ENCODE results near the gene STXBP1. TPM values are rescaled to one million over a fixed set of nuclear protein-coding genes. Genes with fewer than 3 reads are reported as not detected.

Gene STXBP1
- total and polyA plus RNA-seq, 2 of the 8 experiments (the other 6 are each of a cell fraction or from before 2014, with no cell fraction given), result 11.5 to 60.9 TPM

GRCh38 chr9:127679506-127679905 is 67.4 kb downstream of the STXBP1 start:
- 85% methylated on average over 2 of the region's 2 CpGs; no CpG with 5 or more reads in 1 of the 2 experiments for WGBS, 2 experiments (ENCODE audit: extremely low coverage in 1 of 2, insufficient coverage in 1 of 2, insufficient read length in 1 of 2, insufficient replicate concordance in 2 of 2, low coverage in 1 of 2, low lambda C conversion rate in 2 of 2, missing lambda C conversion rate in 1 of 2)
- H2AK5ac ChIP-seq (ENCODE audit: low read depth, low read length), result no peak overlapping the region
- no peaks in the 10 kb centered on the region for H3K79me2 ChIP-seq (ENCODE audit: control insufficient read depth in 1 of 2, insufficient read depth in 2 of 2, low read length in 2 of 2)
- H3K9ac ChIP-seq (replicated peaks in 1 of 4; ENCODE audit: extremely low read depth in 1 of 4, low read depth in 3 of 4, low read length in 3 of 4), result no peak overlapping the region
- H2BK5ac ChIP-seq (ENCODE audit: low read depth, low read length), result no peak overlapping the region
- peaks cover 2 to 45% (median 18%) of the 10 kb centered on the region in 4 experiments; a peak in 5 of 8 replicates for H3K36me3 ChIP-seq (ENCODE audit: control insufficient read depth in 2 of 4, insufficient read depth in 4 of 4, low read length in 3 of 4)
- H4K5ac ChIP-seq (ENCODE audit: insufficient read length, low read depth, low read length), result no peak overlapping the region
- no peak overlapping the region for H2AFZ ChIP-seq (ENCODE audit: low read length)
- no peak overlapping the region for H3K4ac ChIP-seq (replicated peaks; ENCODE audit: insufficient read length, low read depth, low read length)
- H3K56ac ChIP-seq (replicated peaks; ENCODE audit: insufficient read length, low read depth, low read length), result no peak overlapping the region
- POLR2A ChIA-PET (ENCODE audit: partially characterized antibody), result no interaction called here
- H4K91ac ChIP-seq (replicated peaks; ENCODE audit: insufficient read length, low read length), result no peak overlapping the region
- no peak overlapping the region for H2BK15ac ChIP-seq (ENCODE audit: low read length)
- DNase-seq (ENCODE audit: low read depth in 1 of 2, low spot score in 2 of 2) (no peak), FAIRE-seq (no peak)
- no peak overlapping the region for H3K14ac ChIP-seq (ENCODE audit: insufficient read length)
- no peak overlapping the region for H3K18ac ChIP-seq (ENCODE audit: extremely low read depth, low read length)
- peaks cover 0 to 2% of the 10 kb centered on the region in 2 experiments for H4K20me1 ChIP-seq (replicated peaks in 1 of 2; ENCODE audit: control insufficient read depth in 1 of 2, insufficient read depth in 2 of 2, low read length in 2 of 2)
- no peaks in the 10 kb centered on the region for H3K4me1 ChIP-seq (replicated peaks in 1 of 4; ENCODE audit: control insufficient read depth in 3 of 4, insufficient read depth in 4 of 4, low read length in 3 of 4)
- H3K27ac ChIP-seq (ENCODE audit: low read depth, low read length), result no peak overlapping the region
- H2BK120ac ChIP-seq (replicated peaks; ENCODE audit: low read depth, low read length), result no peak overlapping the region
- H3K9me3 ChIP-seq (ENCODE audit: insufficient read depth in 2 of 2, low read depth in 1 of 2, low read length in 1 of 2), result no peaks in the 10 kb centered on the region
- H3K23me2 ChIP-seq (ENCODE audit: low read depth, low read length), result no peaks in the 10 kb centered on the region
- no peak overlapping the region for H3K4me3 ChIP-seq (ENCODE audit: extremely low read depth in 1 of 4, insufficient read depth in 2 of 4, low read depth in 3 of 4, low read length in 4 of 4)
- no peak overlapping the region for H4K8ac ChIP-seq (ENCODE audit: extremely low read depth, insufficient read depth, low read length)
- CTCF ChIA-PET (ENCODE audit: partially characterized antibody), result interaction anchor here (0.6 to 2.8 kb wide), 2 partner anchors 55 to 114 kb away, joined by 3 to 8 read pairs; partner anchors contain the start of gene TOR2A
- no peak overlapping the region for H2BK20ac ChIP-seq (ENCODE audit: low read length)
- no peak overlapping the region for H3K23ac ChIP-seq (ENCODE audit: insufficient read length)
- no peak overlapping the region for H3K4me2 ChIP-seq (ENCODE audit: insufficient read depth in 1 of 2, low read depth in 2 of 2, low read length in 2 of 2)
- H2BK12ac ChIP-seq (ENCODE audit: low read depth, low read length), result no peak overlapping the region
- H3K79me1 ChIP-seq (ENCODE audit: low read depth, low read length), result no peaks in the 10 kb centered on the region
- no peaks in the 10 kb centered on the region for H3K27me3 ChIP-seq (replicated peaks in 1 of 4; ENCODE audit: control insufficient read depth in 3 of 4, extremely low read depth in 1 of 4, insufficient read depth in 3 of 4, low read length in 3 of 4)
- no peak for TF ChIP-seq SIRT6 (IDR thresholded peaks at IDR 0.05; ENCODE audit: low read length)
- TF ChIP-seq YY1 (IDR thresholded peaks at IDR 0.05; ENCODE audit: low read depth, low read length), result no peak
- TF ChIP-seq SAP30 (IDR thresholded peaks at IDR 0.05; ENCODE audit: insufficient read depth, insufficient replicate concordance, low read length), result no peak
- TF ChIP-seq SP2 (IDR thresholded peaks at IDR 0.05; ENCODE audit: low read length), result no peak
- no peak for TF ChIP-seq PHF8 (conservative IDR thresholded peaks at IDR 0.05; ENCODE audit: low read depth, low read length)
- TF ChIP-seq HDAC2 (IDR thresholded peaks at IDR 0.05; ENCODE audit: borderline replicate concordance in 1 of 2, low read depth in 2 of 2, low read length in 2 of 2), result no peak
- no peak for TF ChIP-seq NANOG (IDR thresholded peaks at IDR 0.05; ENCODE audit: insufficient read depth, low read depth, low read length, poor library complexity, severe bottlenecking)
- no peak for TF ChIP-seq KDM4A (IDR thresholded peaks at IDR 0.05; ENCODE audit: low read depth, low read length, severe bottlenecking)
- TF ChIP-seq GTF2F1 (IDR thresholded peaks at IDR 0.05; ENCODE audit: borderline replicate concordance, low read depth, low read length), result no peak
- no peak for TF ChIP-seq ASH2L (IDR thresholded peaks at IDR 0.05; ENCODE audit: low read length)
- no peak for TF ChIP-seq TBP (IDR thresholded peaks at IDR 0.05; ENCODE audit: low read depth, low read length)
- TF ChIP-seq TAF7 (optimal IDR thresholded peaks at IDR 0.05; ENCODE audit: borderline replicate concordance, low read depth, low read length), result no peak
- TF ChIP-seq FOSL1 (IDR thresholded peaks at IDR 0.05; ENCODE audit: insufficient read depth, low read depth, low read length), result no peak
- TF ChIP-seq CBX5 (IDR thresholded peaks at IDR 0.05; ENCODE audit: low read depth, low read length), result no peak
- TF ChIP-seq SUZ12 (IDR thresholded peaks at IDR 0.05; ENCODE audit: low read length), result no peak
